ENCODE measurements around the gene ZNF350.
"Not testable (repeated sequence)": the region's sequence is repeated elsewhere in the genome, so short reads cannot be mapped to it uniquely, and the experiment has no call there.

Gene ZNF350

GRCh38 chr19:51993422-51993821 lies 6.8 kb upstream of the ZNF350 start:
- H3K36me3 Mint-ChIP-seq (ENCODE audit: low read depth): peaks cover 57% of the 10 kb centered on the region
- H3K27ac Mint-ChIP-seq: no peak overlapping the region
- intact Hi-C loops (cut with micrococcal nuclease): no loop called here
- H3K4me1 Mint-ChIP-seq (ENCODE audit: low read depth): no peaks in the 10 kb centered on the region
- H3K27me3 Mint-ChIP-seq: no peaks in the 10 kb centered on the region
- H3K9me3 Mint-ChIP-seq: peaks cover 96% of the 10 kb centered on the region
- H3K4me3 Mint-ChIP-seq: no peak overlapping the region

GRCh38 chr19:51983361-51983760 lies 3.3 kb downstream of the ZNF350 start:
- intact Hi-C loops (cut with micrococcal nuclease): no loop called here
- Mint-ChIP-seq H3K9me3 (peaks cover 76% of the 10 kb centered on the region), H3K4me3 (no peak overlapping the region), H3K36me3 (ENCODE audit: low read depth) (peaks cover 84% of the 10 kb centered on the region), H3K27ac (no peak overlapping the region), H3K27me3 (no peaks in the 10 kb centered on the region), H3K4me1 (ENCODE audit: low read depth) (peaks cover 6% of the 10 kb centered on the region)

GRCh38 chr19:51980926-51981325 lies 5.7 kb downstream of the ZNF350 start:
- H3K4me1 Mint-ChIP-seq (ENCODE audit: low read depth); H3K27me3 Mint-ChIP-seq; H3K27ac Mint-ChIP-seq; intact Hi-C loops (cut with micrococcal nuclease); H3K4me3 Mint-ChIP-seq: not testable (repeated sequence)
- Mint-ChIP-seq H3K9me3 (peaks cover 78% of the 10 kb centered on the region), H3K36me3 (ENCODE audit: low read depth) (peaks cover 88% of the 10 kb centered on the region)

GRCh38 chr19:51980116-51980736 lies 6.4 kb downstream of the ZNF350 start:
- Mint-ChIP-seq H3K36me3 (ENCODE audit: low read depth) (peaks cover 92% of the 10 kb centered on the region), H3K4me1 (ENCODE audit: low read depth) (peaks cover 6% of the 10 kb centered on the region), H3K9me3 (peaks cover 81% of the 10 kb centered on the region), H3K27ac (no peak overlapping the region), H3K4me3 (no peak overlapping the region), H3K27me3 (no peaks in the 10 kb centered on the region)
- intact Hi-C loops (cut with micrococcal nuclease): no loop called here

GRCh38 chr19:51978882-51979281 lies 7.8 kb downstream of the ZNF350 start:
- no peak overlapping the region for H3K27ac Mint-ChIP-seq
- H3K4me3 Mint-ChIP-seq: no peak overlapping the region
- no peaks in the 10 kb centered on the region for H3K27me3 Mint-ChIP-seq

GRCh38 chr19:51977346-51977745 lies 9.3 kb downstream of the ZNF350 start:
- Mint-ChIP-seq H3K9me3 (peaks cover 90% of the 10 kb centered on the region), H3K4me1 (ENCODE audit: low read depth) (peaks cover 6% of the 10 kb centered on the region)

More at GRCh38 chr19:51978882-51979281, 7.8 kb downstream of the ZNF350 start:
- Mint-ChIP-seq H3K36me3 (ENCODE audit: low read depth) (peaks cover 100% of the 10 kb centered on the region), H3K4me1 (ENCODE audit: low read depth) (peaks cover 6% of the 10 kb centered on the region), H3K9me3 (peaks cover 90% of the 10 kb centered on the region)
- intact Hi-C loops (cut with micrococcal nuclease): no loop called here

GRCh38 chr19:51976852-51977251 lies 9.8 kb downstream of the ZNF350 start:
- peaks cover 90% of the 10 kb centered on the region for H3K9me3 Mint-ChIP-seq
- peaks cover 100% of the 10 kb centered on the region for H3K36me3 Mint-ChIP-seq (ENCODE audit: low read depth)
- intact Hi-C loops (cut with micrococcal nuclease): no loop called here
- H3K4me3 Mint-ChIP-seq: no peak overlapping the region
- peaks cover 6% of the 10 kb centered on the region for H3K4me1 Mint-ChIP-seq (ENCODE audit: low read depth)
- no peaks in the 10 kb centered on the region for H3K27me3 Mint-ChIP-seq
- no peak overlapping the region for H3K27ac Mint-ChIP-seq

More at GRCh38 chr19:51977346-51977745, 9.3 kb downstream of the ZNF350 start:
- Mint-ChIP-seq H3K27me3 (no peaks in the 10 kb centered on the region), H3K36me3 (ENCODE audit: low read depth) (peaks cover 100% of the 10 kb centered on the region), H3K4me3 (no peak overlapping the region), H3K27ac (no peak overlapping the region)
- intact Hi-C loops (cut with micrococcal nuclease): no loop called here

GRCh38 chr19:51975787-51976186 lies 10.9 kb downstream of the ZNF350 start:
- peaks cover 90% of the 10 kb centered on the region for H3K9me3 Mint-ChIP-seq
- H3K4me1 Mint-ChIP-seq (ENCODE audit: low read depth): not testable (repeated sequence)

GRCh38 chr19:51971624-51972023 lies 15.0 kb downstream of the ZNF350 start:
- peaks cover 90% of the 10 kb centered on the region for H3K9me3 Mint-ChIP-seq
- no peaks in the 10 kb centered on the region for H3K4me1 Mint-ChIP-seq (ENCODE audit: low read depth)
- intact Hi-C loops (cut with micrococcal nuclease): no loop called here
- no peak overlapping the region for H3K4me3 Mint-ChIP-seq
- H3K27me3 Mint-ChIP-seq: no peaks in the 10 kb centered on the region
- H3K27ac Mint-ChIP-seq: no peak overlapping the region
- H3K36me3 Mint-ChIP-seq (ENCODE audit: low read depth): peaks cover 100% of the 10 kb centered on the region

More at GRCh38 chr19:51975787-51976186, 10.9 kb downstream of the ZNF350 start:
- H3K36me3 Mint-ChIP-seq (ENCODE audit: low read depth): peaks cover 100% of the 10 kb centered on the region
- H3K27ac Mint-ChIP-seq; intact Hi-C loops (cut with micrococcal nuclease); H3K4me3 Mint-ChIP-seq; H3K27me3 Mint-ChIP-seq: not testable (repeated sequence)

GRCh38 chr19:51970718-51971117 lies 15.9 kb downstream of the ZNF350 start:
- no peak overlapping the region for H3K27ac Mint-ChIP-seq
- no peaks in the 10 kb centered on the region for H3K27me3 Mint-ChIP-seq
- intact Hi-C loops (cut with micrococcal nuclease): no loop called here
- H3K4me1 Mint-ChIP-seq (ENCODE audit: low read depth): no peaks in the 10 kb centered on the region
- H3K36me3 Mint-ChIP-seq (ENCODE audit: low read depth): peaks cover 100% of the 10 kb centered on the region
- H3K4me3 Mint-ChIP-seq: no peak overlapping the region
- H3K9me3 Mint-ChIP-seq: peaks cover 90% of the 10 kb centered on the region

- no peaks in the 10 kb centered on the region for H3K4me1 Mint-ChIP-seq (ENCODE audit: low read depth)
- intact Hi-C loops (cut with micrococcal nuclease): no loop called here
- H3K4me3 Mint-ChIP-seq: no peak overlapping the region
- peaks cover 94% of the 10 kb centered on the region for H3K9me3 Mint-ChIP-seq
- H3K36me3 Mint-ChIP-seq (ENCODE audit: low read depth): peaks cover 80% of the 10 kb centered on the region
- H3K27me3 Mint-ChIP-seq: no peaks in the 10 kb centered on the region
- no peak overlapping the region for H3K27ac Mint-ChIP-seq
Observed at GRCh38 chr19:51965583-51965982, 21.1 kb downstream of the ZNF350 start.

GRCh38 chr19:51960621-51961233 lies 25.9 kb downstream of the ZNF350 start:
- intact Hi-C loops (cut with micrococcal nuclease): not testable (repeated sequence)

GRCh38 chr19:51959791-51960190 lies 26.8 kb downstream of the ZNF350 start:
- peaks cover 95% of the 10 kb centered on the region for H3K9me3 Mint-ChIP-seq

More at GRCh38 chr19:51960621-51961233, 25.9 kb downstream of the ZNF350 start:
- not testable (repeated sequence) for H3K27ac Mint-ChIP-seq; H3K4me3 Mint-ChIP-seq; H3K4me1 Mint-ChIP-seq (ENCODE audit: low read depth); H3K27me3 Mint-ChIP-seq
- Mint-ChIP-seq H3K9me3 (peaks cover 95% of the 10 kb centered on the region), H3K36me3 (ENCODE audit: low read depth) (peaks cover 32% of the 10 kb centered on the region)

GRCh38 chr19:51957846-51958245 lies 28.8 kb downstream of the ZNF350 start:
- H3K4me1 Mint-ChIP-seq (ENCODE audit: low read depth); H3K36me3 Mint-ChIP-seq (ENCODE audit: low read depth); intact Hi-C loops (cut with micrococcal nuclease); H3K27me3 Mint-ChIP-seq; H3K27ac Mint-ChIP-seq; H3K4me3 Mint-ChIP-seq: not testable (repeated sequence)
- peaks cover 88% of the 10 kb centered on the region for H3K9me3 Mint-ChIP-seq

More at GRCh38 chr19:51959791-51960190, 26.8 kb downstream of the ZNF350 start:
- Mint-ChIP-seq H3K4me3 (no peak overlapping the region), H3K36me3 (ENCODE audit: low read depth) (peaks cover 22% of the 10 kb centered on the region), H3K27ac (no peak overlapping the region), H3K27me3 (no peaks in the 10 kb centered on the region), H3K4me1 (ENCODE audit: low read depth) (no peaks in the 10 kb centered on the region)
- intact Hi-C loops (cut with micrococcal nuclease): no loop called here

All from dendritic cell treated with granulocyte-macrophage colony-stimulating factor and Interleukin-4, amounts not matched to agents 40 ng/mL and 50 ng/mL, for 4 days (primary cell).